HG03520 (cell line): Measurements from ENCODE around the gene SP140L.
"Not testable (repeated sequence)": the region's sequence is repeated elsewhere in the genome, so short reads cannot be mapped to it uniquely, and the experiment has no call there.

Experiments
- ATAC-seq: cut with Tn5 transposase; IDR thresholded peaks from one replicate; pipeline ENCODE4 v1.9.1; 2021; ENCODE audit warnings: mild to moderate bottlenecking, moderate library complexity; ENCODE audit not compliant: unreplicated experiment

Gene SP140L

DNA sequence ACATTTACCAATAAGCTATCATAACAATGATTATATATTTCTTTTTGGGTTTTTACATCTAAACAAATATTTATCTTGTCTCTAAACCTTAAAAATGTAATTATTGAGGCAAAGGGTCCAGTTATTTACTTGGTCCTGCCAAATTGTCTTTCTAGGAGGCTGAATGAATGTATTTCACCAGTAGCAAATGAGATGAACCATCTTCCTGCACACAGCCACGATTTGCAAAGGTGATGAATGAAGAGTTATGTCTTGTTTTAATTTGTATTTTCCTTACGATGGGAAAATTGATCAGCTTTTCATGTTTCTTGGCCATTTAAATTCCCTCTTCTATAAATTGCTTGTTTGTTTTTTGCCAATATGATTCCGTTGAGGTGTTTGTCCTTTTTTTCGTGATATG lies 90.4 kb downstream of the SP140L start:
- ATAC-seq = no peak

DNA sequence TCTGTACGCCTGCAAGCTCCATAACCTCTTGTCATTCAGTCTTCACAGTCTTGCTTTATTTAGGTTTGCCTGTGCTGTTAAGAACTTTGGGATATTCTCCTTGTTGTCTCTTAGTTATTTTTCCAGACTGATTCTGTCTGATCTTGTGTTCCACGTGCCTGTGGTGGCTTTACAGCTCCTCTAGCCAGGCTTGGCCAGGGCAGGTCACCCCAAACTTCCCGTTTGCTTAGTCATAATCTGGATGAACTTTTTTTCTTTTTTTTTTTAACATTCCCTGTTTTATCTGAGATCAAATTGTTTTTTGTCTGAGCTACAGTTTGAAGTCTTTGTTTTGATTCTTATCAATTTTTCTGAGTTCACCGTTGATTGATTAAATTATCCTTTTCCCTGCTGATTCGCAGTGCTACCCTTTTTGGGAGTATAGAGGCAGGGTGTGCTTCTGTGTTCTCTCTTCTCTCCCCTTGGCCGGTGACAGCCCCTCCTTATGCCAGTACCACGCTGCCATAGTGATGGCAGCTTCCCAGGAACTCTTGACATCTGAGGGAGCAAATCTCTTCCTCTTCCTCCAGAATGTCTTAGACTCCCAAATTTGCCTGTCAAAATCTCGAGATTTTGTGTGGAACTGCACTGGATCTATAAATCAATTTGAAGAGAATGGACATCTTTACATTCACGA lies 91.5 kb downstream of the SP140L start:
- ATAC-seq = no peak

- no peak for ATAC-seq
Measured at GRCh38 chr2:230419181-230419580, 92.2 kb downstream of the SP140L start.

- ATAC-seq = no peak
Measured at GRCh38 chr2:230422149-230422548, 95.2 kb downstream of the SP140L start.

DNA sequence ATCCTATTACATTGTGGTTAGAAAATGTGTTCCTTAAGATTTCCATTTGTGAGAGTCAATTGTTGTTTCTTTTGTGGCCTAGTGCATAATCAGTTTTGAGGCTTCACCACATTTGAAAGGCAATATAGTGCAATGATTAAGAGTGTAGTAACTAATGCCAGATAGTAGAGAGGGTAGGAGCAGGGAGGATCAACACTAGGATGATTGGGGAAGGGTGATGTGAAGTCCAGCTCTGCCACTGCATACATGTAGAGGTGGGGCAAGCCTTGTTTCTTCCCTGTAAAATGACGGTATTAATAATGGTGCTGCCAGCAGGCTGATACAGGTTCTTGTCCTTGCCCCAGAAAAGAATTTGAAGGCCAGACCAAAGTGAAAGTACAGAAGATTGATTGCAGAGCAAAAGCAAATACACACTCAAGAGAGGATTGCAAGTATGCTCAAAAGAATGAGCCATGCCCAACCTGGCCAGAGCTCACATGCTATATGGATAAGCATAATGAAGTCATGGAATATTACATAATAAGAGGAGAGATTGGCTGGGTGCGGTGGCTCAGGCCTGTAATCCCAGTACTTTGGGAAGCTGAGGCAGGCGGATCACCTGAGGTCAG lies 97.0 kb downstream of the SP140L start:
- ATAC-seq = no peak

GRCh38 chr2:230425377-230425776 lies 98.4 kb downstream of the SP140L start:
- no peak for ATAC-seq

GRCh38 chr2:230429513-230429912 lies 102.5 kb downstream of the SP140L start:
- ATAC-seq = no peak

- ATAC-seq = no peak
Measured at GRCh38 chr2:230430957-230431910, 104.2 kb downstream of the SP140L start.

GRCh38 chr2:230434677-230435324 lies 107.8 kb downstream of the SP140L start:
- no peak for ATAC-seq

- no peak for ATAC-seq
Measured at GRCh38 chr2:230435431-230435830, 108.4 kb downstream of the SP140L start.

DNA sequence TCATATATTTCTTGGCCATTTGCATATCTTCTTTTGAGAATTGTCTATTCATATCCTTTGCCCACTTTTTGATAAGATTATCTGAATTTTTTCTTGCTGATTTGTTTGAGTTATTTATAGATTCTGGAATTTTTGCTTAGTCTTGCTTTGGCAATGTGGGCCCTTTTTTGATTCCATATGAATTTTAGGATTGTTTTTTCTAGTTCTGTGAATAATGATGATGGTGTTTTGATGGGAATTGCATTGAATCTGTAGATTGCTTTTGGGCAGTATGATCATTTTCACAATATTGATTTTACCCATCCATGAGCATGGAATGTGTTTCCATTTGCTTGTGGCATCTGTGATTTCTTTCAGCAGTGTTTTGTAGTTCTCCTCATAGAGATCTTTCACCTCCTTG lies 112.1 kb downstream of the SP140L start:
- not testable (repeated sequence) for ATAC-seq

DNA sequence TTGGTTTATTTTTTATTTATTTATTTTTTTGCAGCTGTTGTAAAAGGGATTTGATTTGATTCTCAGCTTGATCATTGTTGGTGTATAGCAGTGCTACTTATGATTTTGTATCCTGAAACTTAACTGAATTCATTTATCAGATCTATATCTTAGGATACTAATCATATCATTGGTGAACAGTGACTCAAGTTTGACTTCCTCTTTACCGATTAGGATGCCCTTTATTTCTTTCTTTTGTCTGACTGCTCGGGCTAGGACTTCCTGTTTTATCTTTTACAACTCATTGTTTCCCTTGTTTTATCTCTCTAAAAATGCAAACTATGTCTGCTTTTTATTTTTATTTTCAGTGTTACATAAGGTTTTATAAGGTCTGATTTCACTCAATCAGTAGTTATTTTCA lies 112.6 kb downstream of the SP140L start:
- ATAC-seq = no peak

DNA sequence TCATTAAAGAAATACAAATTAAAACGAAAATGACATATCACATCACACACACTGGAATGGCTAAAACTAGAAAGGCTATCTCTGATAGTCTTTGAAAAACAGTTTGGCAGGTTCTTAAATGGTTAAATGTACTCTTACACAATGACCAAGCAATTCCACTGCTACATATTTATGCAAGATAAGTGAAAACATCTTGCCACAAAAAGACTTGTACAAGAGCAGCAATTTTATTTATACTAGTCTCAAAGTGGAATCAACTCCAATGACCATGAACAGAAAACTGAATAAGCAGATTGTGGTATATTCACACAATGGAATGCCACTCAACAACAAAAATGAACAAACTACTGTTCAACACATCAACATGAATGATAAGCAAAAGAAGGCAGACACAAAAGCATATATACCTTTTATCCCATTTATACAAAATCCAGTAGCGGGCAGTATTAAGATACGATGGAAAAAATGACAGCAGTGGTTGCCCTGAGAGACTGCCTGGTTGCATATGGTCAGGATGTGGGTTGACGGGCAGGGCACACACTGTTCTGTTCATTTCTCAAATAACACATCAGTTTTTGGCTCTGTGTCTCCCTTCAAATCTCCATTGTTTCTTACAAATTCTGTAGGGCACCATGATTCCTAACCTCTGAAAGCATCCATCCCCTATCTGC lies 114.4 kb downstream of the SP140L start:
- no peak for ATAC-seq

DNA sequence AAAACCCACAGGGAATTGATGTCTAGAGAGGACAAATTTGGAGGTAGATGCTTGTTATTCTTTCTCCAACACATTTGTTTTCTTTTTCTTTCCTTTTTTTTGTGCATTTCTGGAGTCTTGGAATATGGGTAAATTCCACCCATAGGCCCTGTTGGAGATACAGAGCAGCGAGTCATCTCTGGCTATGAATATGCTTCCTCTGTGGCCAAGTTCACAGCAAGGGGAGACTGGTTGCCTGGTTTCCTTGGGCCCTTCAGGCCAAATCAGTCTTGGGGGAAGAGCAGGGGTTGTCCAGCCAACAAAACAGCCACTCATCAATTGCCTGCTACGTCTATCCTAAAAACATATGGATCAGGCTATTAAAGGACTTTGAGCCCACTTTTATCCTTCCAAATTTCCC lies 116.5 kb downstream of the SP140L start:
- no peak for ATAC-seq

GRCh38 chr2:230444832-230445231 lies 117.8 kb downstream of the SP140L start:
- no peak for ATAC-seq

DNA sequence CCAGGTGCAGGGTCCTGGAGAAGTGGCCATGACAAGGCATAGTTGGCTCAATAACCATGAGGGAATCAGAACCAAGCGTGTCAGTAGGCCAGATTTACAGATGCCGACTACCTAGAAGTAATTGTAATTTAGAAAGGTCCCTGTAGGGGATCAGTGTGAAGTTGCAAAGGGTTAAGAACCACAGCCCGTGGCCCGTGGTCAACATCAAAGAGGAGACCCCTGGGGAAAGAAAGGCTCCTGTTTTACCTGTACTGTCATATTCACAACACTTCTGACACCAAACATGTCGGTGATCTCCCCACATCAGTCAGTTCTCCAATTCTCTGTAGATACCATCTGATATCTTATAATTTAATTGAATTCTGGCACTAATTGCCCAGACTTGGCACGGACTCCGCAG lies 120.0 kb downstream of the SP140L start:
- no peak for ATAC-seq

DNA sequence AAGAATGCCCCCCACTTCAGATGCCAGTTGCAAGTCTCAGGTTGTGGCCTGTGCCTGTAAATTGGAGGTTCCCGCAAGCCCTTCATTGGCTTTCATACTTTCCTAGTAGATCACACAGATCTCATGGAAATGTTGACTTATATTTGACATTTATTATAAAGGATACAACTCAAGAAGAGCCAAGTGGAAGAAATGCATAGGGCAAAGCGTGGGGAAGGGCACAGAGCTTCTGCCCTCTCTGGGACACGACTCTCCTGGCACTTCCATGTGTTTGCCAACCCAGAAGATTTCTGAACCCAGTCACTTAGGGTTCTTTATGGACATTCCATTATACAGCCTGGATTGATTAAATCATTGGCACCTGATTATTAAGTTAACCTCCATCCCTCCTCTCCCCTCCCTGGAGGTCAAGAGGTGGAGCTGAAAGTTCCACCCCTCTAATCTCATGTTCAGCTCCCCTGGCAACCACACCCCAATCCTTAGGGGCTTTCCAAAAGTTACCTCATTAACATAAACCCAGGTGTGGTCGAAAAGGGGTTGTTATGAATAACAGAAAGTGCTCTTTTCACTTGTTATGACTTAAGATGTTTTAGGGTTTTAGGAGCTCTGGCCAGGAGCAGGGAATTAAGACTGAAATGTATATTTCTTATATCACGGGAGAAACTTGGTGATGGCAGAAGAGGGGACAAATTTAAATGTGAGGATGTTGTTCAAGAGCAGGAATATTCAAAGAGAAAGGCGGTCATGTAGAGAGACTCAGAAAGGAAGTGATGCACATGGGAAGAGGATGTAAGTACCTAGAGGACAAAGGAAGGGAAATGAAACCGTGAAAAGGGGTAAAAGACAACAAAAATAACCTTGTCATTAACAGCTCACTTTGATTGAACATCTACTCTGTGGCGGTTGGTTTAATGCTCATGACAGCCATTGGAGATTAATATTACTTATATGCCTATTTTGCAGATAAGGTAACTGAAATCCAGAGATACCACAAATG lies 120.8 kb downstream of the SP140L start:
- ATAC-seq = peak; percentile 80

DNA sequence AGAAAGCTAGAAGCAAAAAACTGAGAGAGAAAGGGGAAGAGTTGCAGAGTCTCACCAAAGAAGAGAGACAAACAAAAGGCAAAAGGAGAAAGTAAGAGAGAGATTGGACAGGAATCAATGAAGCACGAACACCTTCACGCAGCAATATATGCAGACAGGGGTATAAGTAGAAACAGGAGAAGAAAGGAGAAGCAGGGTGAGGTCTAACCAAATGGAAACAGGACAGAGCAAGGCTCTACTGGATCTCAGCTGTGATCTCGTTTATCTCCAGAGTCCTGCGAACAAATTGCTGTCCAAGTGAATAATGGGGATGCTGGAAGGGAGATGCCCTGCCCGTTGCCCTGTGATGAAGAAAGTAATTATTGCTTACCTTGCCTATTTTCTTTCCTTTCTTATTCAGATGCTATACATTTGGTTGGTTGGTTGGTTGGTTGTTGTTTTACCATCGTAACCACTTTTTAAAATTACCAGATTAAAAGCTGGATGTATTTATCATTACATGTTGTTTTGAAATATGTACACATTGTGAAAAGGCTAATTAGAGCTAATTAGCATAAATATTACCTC lies 123.0 kb downstream of the SP140L start:
- no peak for ATAC-seq

GRCh38 chr2:230453006-230453405 lies 126.0 kb downstream of the SP140L start:
- no peak for ATAC-seq
